Testis (tissue), 2 donors: ENCODE data around the gene SYT8.
"Not testable (repeated sequence)": the region's sequence is repeated elsewhere in the genome, so short reads cannot be mapped to it uniquely, and the experiment has no call there.

Experiments
- POLR2A ChIP-seq: fragments of 450-650 bp; IDR thresholded peaks from one replicate; pipeline ENCODE4 v1.6.1; 2017; ENCODE audit warnings: antibody characterized with exemption, mild to moderate bottlenecking, moderate library complexity
- TF ChIP-seq, protein P1 (sequence below), 3 experiments: fragments of 450-650 bp in 2 of 3; fragments of 200-600 bp in 1 of 3; sonication (generic) in 1 of 3; IDR thresholded peaks; one replicate each; pipeline ENCODE4 v1.5.1; 2016 to 2019; ENCODE audit warnings: antibody characterized with exemption in 3 of 3, mild to moderate bottlenecking in 2 of 3, moderate library complexity in 1 of 3

DNA sequence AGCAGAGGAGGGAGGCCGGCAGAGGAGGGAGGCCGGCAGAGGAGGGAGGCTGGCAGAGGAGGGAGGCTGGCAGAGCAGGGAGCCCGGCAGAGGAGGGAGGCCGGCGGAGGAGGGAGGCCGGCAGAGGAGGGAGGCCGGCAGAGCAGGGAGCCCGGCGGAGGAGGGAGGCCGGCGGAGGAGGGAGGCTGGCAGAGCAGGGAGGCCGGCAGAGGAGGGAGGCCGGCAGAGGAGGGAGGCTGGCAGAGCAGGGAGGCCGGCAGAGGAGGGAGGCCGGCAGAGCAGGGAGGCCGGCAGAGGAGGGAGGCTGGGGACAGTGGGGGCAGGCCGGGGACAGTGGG, 39.0 kb downstream of the SYT8 start:
- TF ChIP-seq, protein P1, sequence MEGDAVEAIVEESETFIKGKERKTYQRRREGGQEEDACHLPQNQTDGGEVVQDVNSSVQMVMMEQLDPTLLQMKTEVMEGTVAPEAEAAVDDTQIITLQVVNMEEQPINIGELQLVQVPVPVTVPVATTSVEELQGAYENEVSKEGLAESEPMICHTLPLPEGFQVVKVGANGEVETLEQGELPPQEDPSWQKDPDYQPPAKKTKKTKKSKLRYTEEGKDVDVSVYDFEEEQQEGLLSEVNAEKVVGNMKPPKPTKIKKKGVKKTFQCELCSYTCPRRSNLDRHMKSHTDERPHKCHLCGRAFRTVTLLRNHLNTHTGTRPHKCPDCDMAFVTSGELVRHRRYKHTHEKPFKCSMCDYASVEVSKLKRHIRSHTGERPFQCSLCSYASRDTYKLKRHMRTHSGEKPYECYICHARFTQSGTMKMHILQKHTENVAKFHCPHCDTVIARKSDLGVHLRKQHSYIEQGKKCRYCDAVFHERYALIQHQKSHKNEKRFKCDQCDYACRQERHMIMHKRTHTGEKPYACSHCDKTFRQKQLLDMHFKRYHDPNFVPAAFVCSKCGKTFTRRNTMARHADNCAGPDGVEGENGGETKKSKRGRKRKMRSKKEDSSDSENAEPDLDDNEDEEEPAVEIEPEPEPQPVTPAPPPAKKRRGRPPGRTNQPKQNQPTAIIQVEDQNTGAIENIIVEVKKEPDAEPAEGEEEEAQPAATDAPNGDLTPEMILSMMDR (IDR thresholded peaks at IDR 0.05) = not testable (repeated sequence)
- not testable (repeated sequence) for TF ChIP-seq POLR2A
